Prostate gland (tissue), 2 donors: ENCODE data around the gene IL17RE.

Source experiments
- POLR2AphosphoS5 ChIP-seq: sonication (generic); formaldehyde crosslinking; IDR thresholded peaks from one replicate; pipeline ENCODE4 v1.6.1; 2017; ENCODE audit warnings: antibody characterized with exemption
- TF ChIP-seq, protein P1 (sequence below), 4 experiments: fragments of 200-600 bp in 2 of 4; fragments of 450-650 bp in 2 of 4; sonication (generic) in 2 of 4; IDR thresholded peaks; 1 replicate in 3 of 4; 2 replicates in 1 of 4; pipeline ENCODE4 v1.5.1; 2016 to 2019; ENCODE audit warnings: antibody characterized with exemption in 4 of 4, mild to moderate bottlenecking in 2 of 4, moderate library complexity in 2 of 4

DNA sequence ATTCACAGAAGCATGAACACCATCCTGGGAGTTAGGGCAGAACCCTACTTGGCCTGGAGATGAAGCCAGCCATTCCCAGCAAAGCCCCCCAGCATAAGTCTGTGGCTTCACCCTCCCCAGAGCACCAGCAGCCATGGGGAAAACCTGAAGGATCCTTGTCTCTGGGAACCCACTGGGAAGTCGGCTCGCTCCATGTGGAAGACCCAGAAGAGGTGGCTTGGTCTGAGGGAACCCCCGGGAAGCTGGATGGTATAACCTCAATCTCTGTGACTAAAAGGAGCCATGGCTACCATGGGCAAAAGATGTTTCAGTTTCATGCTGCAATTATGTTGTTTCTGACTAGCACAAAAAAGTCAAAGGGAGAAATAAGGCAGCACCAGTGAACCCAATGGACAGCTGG lies 47.1 kb upstream of the IL17RE start:
- TF ChIP-seq, protein P1, sequence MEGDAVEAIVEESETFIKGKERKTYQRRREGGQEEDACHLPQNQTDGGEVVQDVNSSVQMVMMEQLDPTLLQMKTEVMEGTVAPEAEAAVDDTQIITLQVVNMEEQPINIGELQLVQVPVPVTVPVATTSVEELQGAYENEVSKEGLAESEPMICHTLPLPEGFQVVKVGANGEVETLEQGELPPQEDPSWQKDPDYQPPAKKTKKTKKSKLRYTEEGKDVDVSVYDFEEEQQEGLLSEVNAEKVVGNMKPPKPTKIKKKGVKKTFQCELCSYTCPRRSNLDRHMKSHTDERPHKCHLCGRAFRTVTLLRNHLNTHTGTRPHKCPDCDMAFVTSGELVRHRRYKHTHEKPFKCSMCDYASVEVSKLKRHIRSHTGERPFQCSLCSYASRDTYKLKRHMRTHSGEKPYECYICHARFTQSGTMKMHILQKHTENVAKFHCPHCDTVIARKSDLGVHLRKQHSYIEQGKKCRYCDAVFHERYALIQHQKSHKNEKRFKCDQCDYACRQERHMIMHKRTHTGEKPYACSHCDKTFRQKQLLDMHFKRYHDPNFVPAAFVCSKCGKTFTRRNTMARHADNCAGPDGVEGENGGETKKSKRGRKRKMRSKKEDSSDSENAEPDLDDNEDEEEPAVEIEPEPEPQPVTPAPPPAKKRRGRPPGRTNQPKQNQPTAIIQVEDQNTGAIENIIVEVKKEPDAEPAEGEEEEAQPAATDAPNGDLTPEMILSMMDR (IDR thresholded peaks at IDR 0.05), result no peak
- TF ChIP-seq POLR2AphosphoS5, result no peak
